Thyroid gland (tissue), 4 donors: ENCODE data around the gene SNTN.

ENCODE experiments used
- POLR2A ChIP-seq, 2 donors: fragments of 450-650 bp; IDR thresholded peaks; one replicate each; pipeline ENCODE4 v1.6.1; 2017; ENCODE audit warnings: antibody characterized with exemption in 2 of 2, mild to moderate bottlenecking in 2 of 2, moderate library complexity in 1 of 2
- TF ChIP-seq, protein P1 (sequence below), 6 experiments: fragments of 200-600 bp in 3 of 6; fragments of 450-650 bp in 3 of 6; sonication (generic) in 3 of 6; IDR thresholded peaks; one replicate each; pipeline ENCODE4 v1.5.1; 2016 to 2019; ENCODE audit warnings: antibody characterized with exemption in 6 of 6, mild to moderate bottlenecking in 2 of 6, inconsistent platforms in 1 of 6, moderate library complexity in 1 of 6

DNA sequence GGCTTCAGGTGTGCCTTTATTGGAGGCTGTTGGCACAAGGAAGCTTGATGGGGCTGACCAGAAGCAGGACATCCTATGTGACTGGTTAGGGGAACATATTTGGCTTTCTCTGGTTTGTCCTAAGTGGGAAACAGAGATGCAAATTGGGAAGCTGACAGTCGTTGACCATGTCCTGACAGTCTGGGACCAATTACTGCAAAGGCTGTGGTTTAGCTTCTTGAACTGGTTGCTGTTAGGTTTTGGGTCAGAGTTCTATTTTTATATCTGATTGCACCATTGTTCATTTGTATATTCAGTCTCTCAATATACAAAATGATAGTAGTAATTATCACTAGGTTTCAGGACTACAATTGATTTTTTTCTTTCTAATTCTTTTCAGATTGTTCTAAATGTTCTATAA, 36.8 kb downstream of the SNTN start:
- TF ChIP-seq, protein P1, sequence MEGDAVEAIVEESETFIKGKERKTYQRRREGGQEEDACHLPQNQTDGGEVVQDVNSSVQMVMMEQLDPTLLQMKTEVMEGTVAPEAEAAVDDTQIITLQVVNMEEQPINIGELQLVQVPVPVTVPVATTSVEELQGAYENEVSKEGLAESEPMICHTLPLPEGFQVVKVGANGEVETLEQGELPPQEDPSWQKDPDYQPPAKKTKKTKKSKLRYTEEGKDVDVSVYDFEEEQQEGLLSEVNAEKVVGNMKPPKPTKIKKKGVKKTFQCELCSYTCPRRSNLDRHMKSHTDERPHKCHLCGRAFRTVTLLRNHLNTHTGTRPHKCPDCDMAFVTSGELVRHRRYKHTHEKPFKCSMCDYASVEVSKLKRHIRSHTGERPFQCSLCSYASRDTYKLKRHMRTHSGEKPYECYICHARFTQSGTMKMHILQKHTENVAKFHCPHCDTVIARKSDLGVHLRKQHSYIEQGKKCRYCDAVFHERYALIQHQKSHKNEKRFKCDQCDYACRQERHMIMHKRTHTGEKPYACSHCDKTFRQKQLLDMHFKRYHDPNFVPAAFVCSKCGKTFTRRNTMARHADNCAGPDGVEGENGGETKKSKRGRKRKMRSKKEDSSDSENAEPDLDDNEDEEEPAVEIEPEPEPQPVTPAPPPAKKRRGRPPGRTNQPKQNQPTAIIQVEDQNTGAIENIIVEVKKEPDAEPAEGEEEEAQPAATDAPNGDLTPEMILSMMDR (IDR thresholded peaks at IDR 0.05) = no peak
- no peak for TF ChIP-seq POLR2A (IDR thresholded peaks at IDR 0.05)
